Mucosa of descending colon (tissue), 3 donors: ENCODE results near the gene SLC26A8. TPM values are rescaled to one million over a fixed set of nuclear protein-coding genes. Genes with fewer than 3 reads are reported as not detected.

Experiments
- ATAC-seq: fragments of 200-7000 bp; cut with Tn5 transposase; one replicate; pipeline ENCODE4 v1.9.1; 2020; ENCODE audit warnings: mild to moderate bottlenecking, moderate library complexity
- DNase-seq, 3 donors: peaks; one replicate each; pipeline ENCODE4 v3.0.0-alpha.2; 2020
- H3K36me3 ChIP-seq: fragments of 200-600 bp; one replicate; pipeline ENCODE4 v1.8.0; 2021; ENCODE audit warnings: low read depth, mild to moderate bottlenecking
- H3K4me1 ChIP-seq: fragments of 200-600 bp; one replicate; pipeline ENCODE4 v1.8.0; 2021; ENCODE audit warnings: low read depth, mild to moderate bottlenecking
- H3K4me3 ChIP-seq: fragments of 200-600 bp; one replicate; pipeline ENCODE4 v1.8.0; 2021; ENCODE audit warnings: mild to moderate bottlenecking
- H3K9me3 ChIP-seq: fragments of 200-600 bp; one replicate; pipeline ENCODE4 v1.8.0; 2021; ENCODE audit warnings: mild to moderate bottlenecking
- CTCF ChIP-seq: fragments of 200-600 bp; IDR thresholded peaks from one replicate; pipeline ENCODE4 v1.8.0; 2022; ENCODE audit warnings: antibody characterized with exemption, mild to moderate bottlenecking
- intact Hi-C, 2 donors: fragments of 100-400 bp; cut with DNase I in 1 of 2; cut with micrococcal nuclease in 1 of 2; formaldehyde crosslinking; loops; one replicate each; pipeline versions ENCODE4 v1.11.0 to v1.11.1; 2022; cut with DNase I, micrococcal nuclease
- total RNA-seq, 3 donors: library from RNA; stranded (reverse); fragmentation: NEBNext Ultra II Directional in 2 of 3; extraction: Animal tissue kit (Norgen Biotek cat#: 25700) in 2 of 3; gene quantifications; one replicate each; pipeline versions ENCODE4 v1.2.1 to v1.2.4, GENCODE V29; 2021 to 2023
- donor health status: DM: no; HTN: no; CAD: no; lungs with moderate emphysema.
- donor health status: DM: no; HTN: no; CAD: no.
- donor health status: DM: no; HTN: yes; CAD: no.

Gene SLC26A8
- total RNA-seq, 3 donors from 2014 or later, result 0.28 to 1.0 (median 0.35) TPM

- Histone ChIP-seq H3K4me1 (no peaks in the 10 kb centered on the region), H3K4me3 (no peak overlapping the region), H3K36me3 (no peaks in the 10 kb centered on the region), H3K9me3 (no peaks in the 10 kb centered on the region)
- intact Hi-C loops, result no loop called here
- no peak for TF ChIP-seq CTCF
- no peak for DNase-seq
- ATAC-seq, result no peak
Observed at GRCh38 chr6:36056178-36056577, 31.7 kb upstream of the SLC26A8 start.

- Histone ChIP-seq H3K4me1 (peaks cover 9% of the 10 kb centered on the region), H3K4me3 (no peak overlapping the region), H3K36me3 (no peaks in the 10 kb centered on the region), H3K9me3 (no peaks in the 10 kb centered on the region)
- no peak for TF ChIP-seq CTCF
- DNase-seq (no peak), ATAC-seq (no peak)
- intact Hi-C loops, result no loop called here
Observed at GRCh38 chr6:36054956-36055355, 30.5 kb upstream of the SLC26A8 start.

GRCh38 chr6:36054415-36054814 lies 30.0 kb upstream of the SLC26A8 start:
- TF ChIP-seq CTCF, result no peak
- Histone ChIP-seq H3K4me1 (peaks cover 12% of the 10 kb centered on the region), H3K4me3 (no peak overlapping the region), H3K9me3 (no peaks in the 10 kb centered on the region), H3K36me3 (no peaks in the 10 kb centered on the region)
- ATAC-seq (no peak), DNase-seq (no peak)
- intact Hi-C loops, result no loop called here

GRCh38 chr6:36053878-36054277 lies 29.4 kb upstream of the SLC26A8 start:
- intact Hi-C loops, result no loop called here
- Histone ChIP-seq H3K36me3 (no peaks in the 10 kb centered on the region), H3K4me1 (peaks cover 12% of the 10 kb centered on the region)

GRCh38 chr6:36052097-36052496 lies 27.7 kb upstream of the SLC26A8 start:
- H3K4me1 ChIP-seq, result peaks cover 12% of the 10 kb centered on the region
- no peak for ATAC-seq

More at GRCh38 chr6:36053878-36054277, 29.4 kb upstream of the SLC26A8 start:
- no peak for ATAC-seq
- H3K4me3 ChIP-seq, result no peak overlapping the region
- TF ChIP-seq CTCF, result no peak
- no peaks in the 10 kb centered on the region for H3K9me3 ChIP-seq
- DNase-seq, result no peak

More at GRCh38 chr6:36052097-36052496, 27.7 kb upstream of the SLC26A8 start:
- intact Hi-C loops, result no loop called here
- Histone ChIP-seq H3K9me3 (no peaks in the 10 kb centered on the region), H3K4me3 (no peak overlapping the region), H3K36me3 (no peaks in the 10 kb centered on the region)
- no peak for DNase-seq
- no peak for TF ChIP-seq CTCF
